ENCODE measurements around the gene CD163L1.

- TF ChIP-seq CTCF (IDR thresholded peaks at IDR 0.05) (no peak), EP300 (IDR thresholded peaks at IDR 0.05) (no peak), POLR2A (IDR thresholded peaks at IDR 0.05) (no peak)
These were observed 67.8 kb downstream of the CD163L1 start for GRCh38 chr12:7376196-7376595.

All from stomach (tissue), 4 donors.